Measurements from ENCODE around the gene PHACTR4.

The PHACTR4 gene

DNA sequence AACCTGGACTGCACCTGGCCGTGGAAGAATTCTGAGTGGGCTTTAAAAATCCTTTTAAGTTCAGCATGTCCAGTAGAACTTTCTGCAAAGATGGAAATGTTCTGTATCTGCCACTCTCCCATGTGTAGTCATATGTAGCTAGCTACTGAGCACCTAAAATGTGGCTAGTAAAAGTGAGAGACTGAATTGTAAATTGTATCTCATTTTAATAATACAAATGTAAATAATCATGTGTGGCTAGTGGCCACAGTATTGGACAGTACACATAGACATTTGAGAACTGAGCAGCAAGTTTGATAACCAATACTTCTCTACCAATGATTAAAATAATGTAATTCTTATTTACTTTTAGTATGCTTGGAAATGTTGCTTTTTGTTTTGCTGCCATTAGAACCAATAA lies 57.3 kb downstream of the PHACTR4 start:
- Histone ChIP-seq H2BK12ac (ENCODE audit: low read length in 2 of 2) (no peak overlapping the region), H3K27ac (ENCODE audit: low read length, poor library complexity, severe bottlenecking) (no peak overlapping the region), H3K4me1 (ENCODE audit: control insufficient read depth, insufficient read depth, low read depth, low read length) (no peaks in the 10 kb centered on the region), H2BK15ac (ENCODE audit: low read depth, poor library complexity, severe bottlenecking) (no peak overlapping the region), H2AK5ac (ENCODE audit: low read length, severe bottlenecking) (no peak overlapping the region), H4K8ac (ENCODE audit: low read length) (no peak overlapping the region), H3K9me3 (ENCODE audit: control insufficient read depth, low read length) (no peaks in the 10 kb centered on the region), H3K18ac (ENCODE audit: low read depth in 1 of 2, low read length in 2 of 2) (no peak overlapping the region), H3K79me1 (replicated peaks; ENCODE audit: low read length, poor library complexity, severe bottlenecking) (peaks cover 4% of the 10 kb centered on the region), H3K4me2 (ENCODE audit: low read length, poor library complexity, severe bottlenecking) (no peak overlapping the region), H2BK5ac (ENCODE audit: low read depth, low read length, poor library complexity, severe bottlenecking) (no peak overlapping the region), H2AFZ (ENCODE audit: low read depth, low read length) (no peak overlapping the region), H3K4ac (ENCODE audit: low read depth in 1 of 2, low read length in 2 of 2) (no peak overlapping the region), H3K14ac (ENCODE audit: low read length in 2 of 2) (no peak overlapping the region), H3K27me3 (ENCODE audit: control insufficient read depth in 1 of 2, insufficient read depth in 1 of 2, low read length in 2 of 2) (no peaks in the 10 kb centered on the region), H3K36me3 (ENCODE audit: control insufficient read depth in 1 of 2, insufficient read depth in 2 of 2, low read depth in 1 of 2, low read length in 2 of 2) (peaks cover 0 to 11% of the 10 kb centered on the region in 2 experiments), H2BK120ac (ENCODE audit: low read depth, low read length) (no peak overlapping the region), H3K4me3 (ENCODE audit: insufficient read depth in 1 of 2, low read depth in 1 of 2, low read length in 2 of 2) (no peak overlapping the region), H3K9ac (ENCODE audit: low read length) (no peak overlapping the region), H4K91ac (ENCODE audit: low read length) (no peak overlapping the region), H3K23ac (ENCODE audit: low read length in 2 of 2) (no peak overlapping the region)
- no CpG with 5 or more reads among the region's 1 CpG for WGBS
- no peak for DNase-seq

GRCh38 chr1:28428012-28428411 lies 58.5 kb downstream of the PHACTR4 start:
- no peak for DNase-seq
- no peaks in the 10 kb centered on the region for H3K4me1 ChIP-seq (ENCODE audit: control insufficient read depth, insufficient read depth, low read depth, low read length)

DNA sequence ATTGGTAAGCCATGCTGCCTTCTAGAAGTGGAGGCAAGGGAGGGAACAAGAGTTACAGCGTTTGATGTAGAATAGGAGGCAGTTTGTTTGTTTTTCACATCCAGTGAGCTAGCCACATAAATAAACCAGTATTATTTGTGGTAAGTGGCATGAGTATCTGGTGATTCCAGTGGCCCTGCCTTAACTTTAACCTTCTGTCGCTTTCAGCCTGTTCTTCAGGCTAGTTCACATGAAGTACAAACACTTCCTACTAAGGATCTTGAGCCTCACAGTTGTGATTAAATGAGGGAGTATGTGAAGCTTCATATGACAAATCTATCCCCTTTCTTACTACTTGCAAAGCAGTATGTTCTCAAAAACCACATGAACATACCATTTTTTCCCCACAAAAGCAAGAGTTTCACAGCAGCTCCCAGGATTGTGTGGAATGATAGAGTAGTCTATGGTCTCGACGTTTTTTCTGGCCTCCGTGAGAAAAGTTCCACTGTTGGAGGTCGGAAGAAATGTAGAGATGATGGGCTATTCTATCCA lies 59.5 kb downstream of the PHACTR4 start:
- H2AK5ac ChIP-seq (ENCODE audit: low read length, severe bottlenecking), result no peak overlapping the region
- WGBS, result 94% methylated on average over 5 of the region's 6 CpGs
- H3K27me3 ChIP-seq (ENCODE audit: control insufficient read depth in 1 of 2, insufficient read depth in 1 of 2, low read length in 2 of 2), result no peaks in the 10 kb centered on the region
- no peak overlapping the region for H4K91ac ChIP-seq (ENCODE audit: low read length)
- H2BK5ac ChIP-seq (ENCODE audit: low read depth, low read length, poor library complexity, severe bottlenecking), result no peak overlapping the region
- H3K4me2 ChIP-seq (ENCODE audit: low read length, poor library complexity, severe bottlenecking), result no peak overlapping the region
- no peak overlapping the region for H3K9ac ChIP-seq (ENCODE audit: low read length)
- peaks cover 6% of the 10 kb centered on the region for H3K79me1 ChIP-seq (replicated peaks; ENCODE audit: low read length, poor library complexity, severe bottlenecking)
- no peak overlapping the region for H2BK12ac ChIP-seq (ENCODE audit: low read length in 2 of 2)
- H2AFZ ChIP-seq (ENCODE audit: low read depth, low read length), result no peak overlapping the region
- no peak overlapping the region for H2BK120ac ChIP-seq (ENCODE audit: low read depth, low read length)
- H3K4ac ChIP-seq (ENCODE audit: low read depth in 1 of 2, low read length in 2 of 2), result no peak overlapping the region
- no peak overlapping the region for H3K4me3 ChIP-seq (ENCODE audit: insufficient read depth in 1 of 2, low read depth in 1 of 2, low read length in 2 of 2)
- H3K18ac ChIP-seq (ENCODE audit: low read depth in 1 of 2, low read length in 2 of 2), result no peak overlapping the region
- no peak overlapping the region for H4K8ac ChIP-seq (ENCODE audit: low read length)
- no peak overlapping the region for H3K27ac ChIP-seq (ENCODE audit: low read length, poor library complexity, severe bottlenecking)
- H2BK15ac ChIP-seq (ENCODE audit: low read depth, poor library complexity, severe bottlenecking), result no peak overlapping the region
- no peak overlapping the region for H3K23ac ChIP-seq (ENCODE audit: low read length in 2 of 2)
- H3K9me3 ChIP-seq (ENCODE audit: control insufficient read depth, low read length), result no peaks in the 10 kb centered on the region
- peaks cover 0 to 10% of the 10 kb centered on the region in 2 experiments for H3K36me3 ChIP-seq (ENCODE audit: control insufficient read depth in 1 of 2, insufficient read depth in 2 of 2, low read depth in 1 of 2, low read length in 2 of 2)
- DNase-seq, result peak; percentile 51
- H3K4me1 ChIP-seq (ENCODE audit: control insufficient read depth, insufficient read depth, low read depth, low read length), result no peaks in the 10 kb centered on the region
- no peak overlapping the region for H3K14ac ChIP-seq (ENCODE audit: low read length in 2 of 2)

More at GRCh38 chr1:28428012-28428411, 58.5 kb downstream of the PHACTR4 start:
- Histone ChIP-seq H3K36me3 (ENCODE audit: control insufficient read depth in 1 of 2, insufficient read depth in 2 of 2, low read depth in 1 of 2, low read length in 2 of 2) (peaks cover 0 to 11% of the 10 kb centered on the region in 2 experiments), H2BK15ac (ENCODE audit: low read depth, poor library complexity, severe bottlenecking) (no peak overlapping the region), H3K4me2 (ENCODE audit: low read length, poor library complexity, severe bottlenecking) (no peak overlapping the region), H3K23ac (ENCODE audit: low read length in 2 of 2) (no peak overlapping the region), H2BK120ac (ENCODE audit: low read depth, low read length) (no peak overlapping the region), H3K18ac (ENCODE audit: low read depth in 1 of 2, low read length in 2 of 2) (no peak overlapping the region), H2BK5ac (ENCODE audit: low read depth, low read length, poor library complexity, severe bottlenecking) (no peak overlapping the region), H3K4ac (ENCODE audit: low read depth in 1 of 2, low read length in 2 of 2) (no peak overlapping the region), H3K14ac (ENCODE audit: low read length in 2 of 2) (no peak overlapping the region), H4K8ac (ENCODE audit: low read length) (no peak overlapping the region), H3K9me3 (ENCODE audit: control insufficient read depth, low read length) (no peaks in the 10 kb centered on the region), H2AFZ (ENCODE audit: low read depth, low read length) (no peak overlapping the region), H2BK12ac (ENCODE audit: low read length in 2 of 2) (no peak overlapping the region), H3K4me3 (ENCODE audit: insufficient read depth in 1 of 2, low read depth in 1 of 2, low read length in 2 of 2) (no peak overlapping the region), H2AK5ac (ENCODE audit: low read length, severe bottlenecking) (no peak overlapping the region), H3K27me3 (ENCODE audit: control insufficient read depth in 1 of 2, insufficient read depth in 1 of 2, low read length in 2 of 2) (no peaks in the 10 kb centered on the region), H3K27ac (ENCODE audit: low read length, poor library complexity, severe bottlenecking) (no peak overlapping the region), H3K79me1 (replicated peaks; ENCODE audit: low read length, poor library complexity, severe bottlenecking) (peaks cover 7% of the 10 kb centered on the region), H4K91ac (ENCODE audit: low read length) (no peak overlapping the region), H3K9ac (ENCODE audit: low read length) (no peak overlapping the region)
- WGBS, result no CpG with 5 or more reads among the region's 1 CpG

DNA sequence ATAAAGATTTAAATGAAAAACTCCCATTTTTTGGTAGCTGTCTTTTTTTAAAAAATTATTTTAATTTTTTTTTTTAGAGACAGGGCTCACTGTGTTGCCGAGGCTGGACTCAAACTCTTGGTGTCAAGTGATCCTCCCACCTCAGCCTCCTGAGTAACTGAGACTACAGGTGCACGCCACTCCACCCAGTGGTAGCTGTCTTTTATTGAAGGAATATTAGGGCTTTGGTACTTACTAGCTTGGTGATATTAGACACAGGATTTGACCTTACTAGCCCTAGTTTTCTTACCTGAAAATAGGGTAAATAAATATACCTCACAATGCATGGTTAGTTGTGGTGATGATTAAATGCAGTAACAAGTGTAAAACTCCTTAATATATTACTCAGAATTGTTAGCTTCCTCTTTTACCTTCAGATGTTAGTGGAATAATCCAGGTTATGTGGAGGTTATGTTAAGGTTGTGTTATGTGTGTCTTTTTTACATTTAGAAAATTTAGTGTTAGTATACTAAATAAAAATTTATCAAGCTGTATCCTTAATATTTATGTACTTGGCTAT lies 66.8 kb downstream of the PHACTR4 start:
- no peak overlapping the region for H2AK5ac ChIP-seq (ENCODE audit: low read length, severe bottlenecking)
- peak overlapping the region; percentile 59 for H3K27ac ChIP-seq (ENCODE audit: low read length, poor library complexity, severe bottlenecking)
- no peak overlapping the region for H3K4me3 ChIP-seq (ENCODE audit: insufficient read depth in 1 of 2, low read depth in 1 of 2, low read length in 2 of 2)
- no peak overlapping the region for H3K14ac ChIP-seq (ENCODE audit: low read length in 2 of 2)
- WGBS, result 86% methylated on average over 2 of the region's 2 CpGs
- H2BK5ac ChIP-seq (ENCODE audit: low read depth, low read length, poor library complexity, severe bottlenecking), result no peak overlapping the region
- no peak overlapping the region for H2BK15ac ChIP-seq (ENCODE audit: low read depth, poor library complexity, severe bottlenecking)
- H2AFZ ChIP-seq (ENCODE audit: low read depth, low read length), result no peak overlapping the region
- H4K8ac ChIP-seq (ENCODE audit: low read length), result no peak overlapping the region
- DNase-seq, result no peak
- no peak overlapping the region for H3K9ac ChIP-seq (ENCODE audit: low read length)
- H4K91ac ChIP-seq (ENCODE audit: low read length), result no peak overlapping the region
- H3K4me1 ChIP-seq (ENCODE audit: control insufficient read depth, insufficient read depth, low read depth, low read length), result peaks cover 4% of the 10 kb centered on the region
- H2BK12ac ChIP-seq (ENCODE audit: low read length in 2 of 2), result no peak overlapping the region
- H3K79me1 ChIP-seq (replicated peaks; ENCODE audit: low read length, poor library complexity, severe bottlenecking), result peaks cover 9% of the 10 kb centered on the region
- H3K9me3 ChIP-seq (ENCODE audit: control insufficient read depth, low read length), result no peaks in the 10 kb centered on the region
- H3K23ac ChIP-seq (ENCODE audit: low read length in 2 of 2), result no peak overlapping the region
- no peaks in the 10 kb centered on the region for H3K27me3 ChIP-seq (ENCODE audit: control insufficient read depth in 1 of 2, insufficient read depth in 1 of 2, low read length in 2 of 2)
- no peak overlapping the region for H2BK120ac ChIP-seq (ENCODE audit: low read depth, low read length)
- no peak overlapping the region for H3K4me2 ChIP-seq (ENCODE audit: low read length, poor library complexity, severe bottlenecking)
- no peak overlapping the region for H3K18ac ChIP-seq (ENCODE audit: low read depth in 1 of 2, low read length in 2 of 2)
- no peaks in the 10 kb centered on the region for H3K36me3 ChIP-seq (ENCODE audit: control insufficient read depth in 1 of 2, insufficient read depth in 2 of 2, low read depth in 1 of 2, low read length in 2 of 2)
- no peak overlapping the region for H3K4ac ChIP-seq (ENCODE audit: low read depth in 1 of 2, low read length in 2 of 2)

Data from mesenchymal stem cell (in vitro differentiated cells and primary cell).